CD1c-positive myeloid dendritic cell (primary cell): ENCODE measurements around the gene C1orf116.
"Not testable (repeated sequence)": the region's sequence is repeated elsewhere in the genome, so short reads cannot be mapped to it uniquely, and the experiment has no call there.

Experiments
- DNase-seq: peaks from one replicate; pipeline ENCODE4 v3.0.0-alpha.2; 2016; ENCODE audit errors: extremely low spot score

The C1orf116 gene

GRCh38 chr1:207059881-207060280 lies 27.3 kb upstream of the C1orf116 start:
- DNase-seq, result no peak

GRCh38 chr1:207058878-207059867 lies 26.6 kb upstream of the C1orf116 start:
- no peak for DNase-seq

- no peak for DNase-seq
Observed at GRCh38 chr1:207058252-207058651, 25.7 kb upstream of the C1orf116 start.

- no peak for DNase-seq
Observed at GRCh38 chr1:207056673-207057072, 24.1 kb upstream of the C1orf116 start.

GRCh38 chr1:207055386-207056001 lies 22.9 kb upstream of the C1orf116 start:
- no peak for DNase-seq

GRCh38 chr1:207054491-207054890 lies 21.9 kb upstream of the C1orf116 start:
- DNase-seq, result no peak

- DNase-seq, result peak; percentile 97
Observed at GRCh38 chr1:207052911-207053769, 20.6 kb upstream of the C1orf116 start, which contains the start of gene PFKFB2. Gene PFKFB2 (plus strand): TSS chr1:207053275. CDS start chr1:207054718, 1,443 bp downstream.

- DNase-seq, result no peak
Observed at GRCh38 chr1:207051191-207051943, 18.8 kb upstream of the C1orf116 start, which contains the start of gene YOD1. Gene YOD1 (minus strand): TSS chr1:207051208. CDS start chr1:207051030, 178 bp downstream.

- peak; percentile 97 for DNase-seq
Observed at GRCh38 chr1:207050480-207051190, 18.1 kb upstream of the C1orf116 start.

GRCh38 chr1:207049974-207050391 lies 17.4 kb upstream of the C1orf116 start:
- peak; percentile 73 for DNase-seq

GRCh38 chr1:207049514-207049913 lies 17.0 kb upstream of the C1orf116 start:
- DNase-seq, result no peak

- DNase-seq, result no peak
Observed at GRCh38 chr1:207049054-207049453, 16.5 kb upstream of the C1orf116 start.

GRCh38 chr1:207048041-207048440 lies 15.5 kb upstream of the C1orf116 start:
- no peak for DNase-seq

GRCh38 chr1:207047505-207047904 lies 14.9 kb upstream of the C1orf116 start:
- DNase-seq, result no peak

GRCh38 chr1:207045453-207045852 lies 12.9 kb upstream of the C1orf116 start:
- DNase-seq, result no peak

- not testable (repeated sequence) for DNase-seq
Observed at GRCh38 chr1:207041397-207041796, 8.8 kb upstream of the C1orf116 start.

- DNase-seq, result no peak
Observed at GRCh38 chr1:207040181-207040533, 7.6 kb upstream of the C1orf116 start.

- DNase-seq, result no peak
Observed at GRCh38 chr1:207039380-207040180, 7.0 kb upstream of the C1orf116 start.

GRCh38 chr1:207036865-207037264 lies 4.3 kb upstream of the C1orf116 start:
- DNase-seq, result no peak
